Heart right ventricle (tissue), 16 donors: ENCODE measurements around the gene PAX9. TPM values are rescaled to one million over a fixed set of nuclear protein-coding genes. Genes with fewer than 3 reads are reported as not detected.

ENCODE experiments used
- ATAC-seq, 8 donors: fragments of 200-7000 bp; cut with Tn5 transposase; one replicate each; pipeline ENCODE4 v1.9.1; 2020; ENCODE audit warnings: mild to moderate bottlenecking in 8 of 8, moderate library complexity in 8 of 8, moderate number of reproducible peaks in 1 of 8
- DNase-seq, 2 donors: peaks; one replicate each; pipeline ENCODE4 v3.0.0-alpha.2; 2020
- H3K27ac ChIP-seq, 10 donors: fragments of 200-600 bp; sonication (generic) in 2 of 10; one replicate each; pipeline versions ENCODE4 v1.5.0 to v1.8.0; 2020 to 2022; ENCODE audit warnings: mild to moderate bottlenecking in 3 of 10
- H3K27me3 ChIP-seq, 7 donors: fragments of 200-600 bp; one replicate each; pipeline ENCODE4 v1.8.0; 2021 to 2022; ENCODE audit warnings: mild to moderate bottlenecking in 2 of 7
- H3K36me3 ChIP-seq, 9 donors: fragments of 200-600 bp; sonication (generic) in 1 of 9; one replicate each; pipeline versions ENCODE4 v1.5.0 to v1.8.0; 2020 to 2022; ENCODE audit warnings: mild to moderate bottlenecking in 2 of 9
- H3K4me1 ChIP-seq, 9 donors: fragments of 200-600 bp; sonication (generic) in 1 of 9; one replicate each; pipeline versions ENCODE4 v1.5.0 to v1.8.0; 2020 to 2022; ENCODE audit warnings: mild to moderate bottlenecking in 4 of 9
- H3K4me3 ChIP-seq, 10 donors: fragments of 200-600 bp; sonication (generic) in 2 of 10; one replicate each; pipeline versions ENCODE4 v1.5.0 to v1.8.0; 2020 to 2022; ENCODE audit warnings: mild to moderate bottlenecking in 7 of 10, moderate library complexity in 2 of 10
- H3K9me3 ChIP-seq, 11 donors: fragments of 200-600 bp in 10 of 11; sonication (generic) in 2 of 11; one replicate each; pipeline versions ENCODE4 v1.5.0 to v1.8.0; 2013 to 2022; ENCODE audit warnings: mild to moderate bottlenecking in 2 of 11, control low read depth in 1 of 11, moderate library complexity in 1 of 11
- WGBS, 2 donors: extraction: QIAGEN DNeasy Blood & Tissue Kit; methylation state at CpG; one replicate each; pipeline ENCODE4 v1.1.7; 2013; ENCODE audit warnings: inconsistent platforms in 1 of 2; 5-methylcytosine and 5-hydroxymethylcytosine counted together
- intact Hi-C, 10 donors: fragments of 100-400 bp; cut with DNase I; formaldehyde crosslinking; loops; one replicate each; pipeline versions ENCODE4 v1.11.1 to v1.14.2; 2022
- polyA plus RNA-seq, 2 donors: library from polyadenylated mRNA; stranded (reverse); fragments of 200-250 nt; gene quantifications; one replicate each; pipeline ENCODE4 v1.2.3, GENCODE V29; 2013
- total RNA-seq, 10 donors: library from RNA; stranded (reverse); fragmentation: NEBNext Ultra II Directional in 3 of 10; extraction: Animal tissue kit (Norgen Biotek cat#: 25700) in 3 of 10; gene quantifications; one replicate each; pipeline versions ENCODE4 v1.2.1 to v1.2.4, GENCODE V29; 2021 to 2023
- TF ChIP-seq, protein P1 (sequence below), 9 donors: fragments of 200-600 bp; sonication (generic) in 2 of 9; IDR thresholded peaks; one replicate each; pipeline versions ENCODE4 v1.5.0 to v1.8.0; 2021 to 2022; ENCODE audit warnings: antibody characterized with exemption in 9 of 9, mild to moderate bottlenecking in 5 of 9, moderate library complexity in 1 of 9
- donor health status: Arrhythmogenic right ventricular cardiomyopathy.
- donor health status: ischemic (EF 13 %, LVEDD 7.1; RV severe dilation, severe dysfunction).
- donor health status: healthy with polysubstance abuse.
- donor health status: DM: no; HTN: yes; CAD: no.
- donor health status: DM: no; HTN: no; CAD: no.
- donor health status: ischemic (EF 25% LVEDD 6.9; RV normal size, moderate dysfunction).
- donor health status: ischemic (EF 25% LVEDD 5.7; RV mildly dilated, moderate dysfunction).
- donor health status: healthy.
- donor health status: DM: yes; HTN: yes; CAD: no.
- donor health status: Ischemic cardiomyopathy.
- donor health status: ischemic (EF 35%, LVEDD 5.7; RV mildly dilated, moderate dysfunction).
- donor health status: nonischemic (EF 11% LVEDD 7.7; RV severe dilation, severe dysfunction).
- donor health status: DM: yes; HTN: yes; CAD: no.
- donor health status: PGD.
- donor health status: ischemic (EF 29% LVEDD 5.4; RV normal size, mild dysfunction).
- donor health status: nonischemic (EF 23%, LVEDD 6.1; RV moderate dilation, normal function).

PAX9 gene
- total and polyA plus RNA-seq, 12 donors: 0.01 TPM; not detected in 11

DNA sequence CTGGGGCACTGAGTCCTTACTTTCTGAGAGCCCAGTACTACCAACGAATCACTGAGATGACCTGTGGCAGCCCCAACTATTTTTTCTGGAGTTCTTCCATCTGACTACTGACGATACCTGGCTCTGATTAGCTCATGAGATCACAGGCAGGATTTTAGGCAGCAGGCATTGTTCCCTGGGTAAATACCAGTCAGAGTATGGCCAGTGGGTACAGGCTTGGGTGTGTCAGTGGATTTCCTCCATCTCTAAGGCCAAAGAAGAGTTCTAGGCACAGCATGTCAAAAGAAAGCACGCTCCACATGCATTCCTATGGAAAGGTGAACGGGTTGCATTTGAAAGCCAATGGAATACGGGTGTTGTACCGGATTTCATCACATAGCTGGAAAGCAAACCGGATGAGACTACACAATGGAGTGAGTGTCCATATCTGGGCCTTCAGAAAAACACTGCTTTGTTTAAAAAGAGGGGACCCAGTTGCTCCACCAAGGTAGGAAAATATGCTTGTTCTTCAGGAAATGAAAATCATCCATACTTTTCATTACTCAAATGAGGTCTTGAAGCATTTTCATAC is 55.0 kb downstream of the PAX9 start:
- Histone ChIP-seq H3K36me3 (no peaks in the 10 kb centered on the region), H3K27ac (no peak overlapping the region), H3K27me3 (peaks cover 0 to 4% (median 0%) of the 10 kb centered on the region in 7 donors), H3K9me3 (no peaks in the 10 kb centered on the region), H3K4me3 (no peak overlapping the region), H3K4me1 (no peaks in the 10 kb centered on the region)
- no peak for ATAC-seq
- no peak for DNase-seq
- intact Hi-C loops: no loop called here
- TF ChIP-seq, protein P1, sequence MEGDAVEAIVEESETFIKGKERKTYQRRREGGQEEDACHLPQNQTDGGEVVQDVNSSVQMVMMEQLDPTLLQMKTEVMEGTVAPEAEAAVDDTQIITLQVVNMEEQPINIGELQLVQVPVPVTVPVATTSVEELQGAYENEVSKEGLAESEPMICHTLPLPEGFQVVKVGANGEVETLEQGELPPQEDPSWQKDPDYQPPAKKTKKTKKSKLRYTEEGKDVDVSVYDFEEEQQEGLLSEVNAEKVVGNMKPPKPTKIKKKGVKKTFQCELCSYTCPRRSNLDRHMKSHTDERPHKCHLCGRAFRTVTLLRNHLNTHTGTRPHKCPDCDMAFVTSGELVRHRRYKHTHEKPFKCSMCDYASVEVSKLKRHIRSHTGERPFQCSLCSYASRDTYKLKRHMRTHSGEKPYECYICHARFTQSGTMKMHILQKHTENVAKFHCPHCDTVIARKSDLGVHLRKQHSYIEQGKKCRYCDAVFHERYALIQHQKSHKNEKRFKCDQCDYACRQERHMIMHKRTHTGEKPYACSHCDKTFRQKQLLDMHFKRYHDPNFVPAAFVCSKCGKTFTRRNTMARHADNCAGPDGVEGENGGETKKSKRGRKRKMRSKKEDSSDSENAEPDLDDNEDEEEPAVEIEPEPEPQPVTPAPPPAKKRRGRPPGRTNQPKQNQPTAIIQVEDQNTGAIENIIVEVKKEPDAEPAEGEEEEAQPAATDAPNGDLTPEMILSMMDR (IDR thresholded peaks at IDR 0.05): no peak
- 73 to 75% methylated on average over 7 of the region's 7 CpGs for WGBS, 2 donors

GRCh38 chr14:36717363-36717762 is 55.7 kb downstream of the PAX9 start:
- Histone ChIP-seq H3K4me1 (no peaks in the 10 kb centered on the region), H3K36me3 (no peaks in the 10 kb centered on the region), H3K9me3 (no peaks in the 10 kb centered on the region), H3K27ac (no peak overlapping the region), H3K27me3 (peaks cover 0 to 4% (median 0%) of the 10 kb centered on the region in 7 donors), H3K4me3 (no peak overlapping the region)
- intact Hi-C loops: no loop called here
- TF ChIP-seq, protein P1 (IDR thresholded peaks at IDR 0.05): no peak
- 40 to 44% methylated on average over 5 of the region's 5 CpGs for WGBS, 2 donors
- ATAC-seq (no peak), DNase-seq (no peak)

DNA sequence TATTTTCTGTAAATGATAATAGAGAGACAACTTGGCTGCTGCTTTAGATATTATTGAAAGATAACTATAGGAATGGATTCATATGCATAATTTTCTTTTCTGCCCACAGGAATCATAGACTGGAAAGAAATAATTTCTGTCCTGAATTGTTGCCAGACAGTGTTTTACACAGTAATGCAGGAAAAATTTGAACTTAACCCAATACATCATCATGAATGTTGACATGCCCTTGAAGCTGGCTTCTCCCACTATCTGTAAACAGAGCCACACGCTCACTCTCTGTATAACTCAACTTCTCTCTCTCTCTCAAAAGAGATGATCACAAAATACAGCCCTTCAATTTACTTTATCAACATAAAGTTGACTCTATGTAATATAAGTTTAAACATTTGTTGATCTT is 56.6 kb downstream of the PAX9 start:
- Histone ChIP-seq H3K36me3 (no peaks in the 10 kb centered on the region), H3K27me3 (peaks cover 0 to 4% (median 0%) of the 10 kb centered on the region in 7 donors), H3K4me1 (no peaks in the 10 kb centered on the region), H3K9me3 (no peaks in the 10 kb centered on the region), H3K4me3 (no peak overlapping the region), H3K27ac (no peak overlapping the region)
- ATAC-seq: no peak
- TF ChIP-seq, protein P1 (IDR thresholded peaks at IDR 0.05): no peak
- no peak for DNase-seq
- intact Hi-C loops: no loop called here
- 62 to 67% methylated on average over 1 of the region's 1 CpG for WGBS, 2 donors

GRCh38 chr14:36719823-36720222 is 58.2 kb downstream of the PAX9 start:
- intact Hi-C loops: no loop called here
- ATAC-seq (no peak), DNase-seq (no peak)
- no peaks in the 10 kb centered on the region for H3K4me1 ChIP-seq
- H3K4me3 ChIP-seq: no peak overlapping the region
- WGBS, 2 donors: 88 to 90% methylated on average over 7 of the region's 7 CpGs
- peaks cover 0 to 4% (median 0%) of the 10 kb centered on the region in 7 donors for H3K27me3 ChIP-seq
- H3K27ac ChIP-seq: no peak overlapping the region
- no peaks in the 10 kb centered on the region for H3K9me3 ChIP-seq
- TF ChIP-seq, protein P1 (IDR thresholded peaks at IDR 0.05): no peak
- H3K36me3 ChIP-seq: no peaks in the 10 kb centered on the region
